Cardiac muscle cell (in vitro differentiated cells and primary cell): ENCODE measurements around the gene PIEZO1. TPM values are rescaled to one million over a fixed set of nuclear protein-coding genes. Genes with fewer than 3 reads are reported as not detected.

Experiments
- DNase-seq, 2 donors: peaks; one replicate each; pipeline versions ENCODE4 v3.0.0 to v3.0.0-alpha.2; 2010 to 2017; ENCODE audit warnings: low read depth in 1 of 2, low spot score in 1 of 2
- H3K27ac ChIP-seq: fragments of 200-600 bp; sonication (generic); 2 replicates; pipeline ENCODE4 v1.5.1; 2016
- H3K27me3 ChIP-seq: fragments of 200-600 bp; sonication (generic); 2 replicates; pipeline ENCODE4 v1.6.0; 2016; ENCODE audit warnings: control low read depth
- H3K36me3 ChIP-seq: fragments of 200-600 bp; sonication (generic); 2 replicates; pipeline ENCODE4 v1.5.1; 2016; ENCODE audit warnings: control low read depth
- H3K4me1 ChIP-seq: fragments of 200-600 bp; sonication (generic); 2 replicates; pipeline ENCODE4 v1.8.1; 2017; ENCODE audit warnings: low read depth, mild to moderate bottlenecking, mixed run types
- H3K4me3 ChIP-seq: fragments of 200-600 bp; sonication (generic); 2 replicates; pipeline ENCODE4 v1.5.1; 2016; ENCODE audit warnings: mild to moderate bottlenecking
- H3K9me3 ChIP-seq: fragments of 200-600 bp; sonication (generic); 2 replicates; pipeline ENCODE4 v1.5.1; 2017; ENCODE audit warnings: low read depth, mild to moderate bottlenecking, control low read depth
- polyA plus RNA-seq: library from polyadenylated mRNA; unstranded; fragments of >200 nt; fragmentation: Nextera tagmentation; extraction: Ambion mirVana; gene quantifications from 2 replicates; pipeline ENCODE4 v1.2.1, GENCODE V29; 2016
- total RNA-seq: library from RNA; depleted of rRNA; stranded (reverse); fragments of >200 nt; gene quantifications from 2 replicates; pipeline ENCODE4 v1.2.3, GENCODE V29; 2016
- TF ChIP-seq, protein P1 (sequence below): IDR thresholded peaks from 2 replicates; pipeline ENCODE4 v1.5.1; 2012; ENCODE audit warnings: low read depth, mild to moderate bottlenecking, low read length

The PIEZO1 gene
- total and polyA plus RNA-seq, 2 experiments from 2014 or later = 32.7 to 121 TPM

DNA sequence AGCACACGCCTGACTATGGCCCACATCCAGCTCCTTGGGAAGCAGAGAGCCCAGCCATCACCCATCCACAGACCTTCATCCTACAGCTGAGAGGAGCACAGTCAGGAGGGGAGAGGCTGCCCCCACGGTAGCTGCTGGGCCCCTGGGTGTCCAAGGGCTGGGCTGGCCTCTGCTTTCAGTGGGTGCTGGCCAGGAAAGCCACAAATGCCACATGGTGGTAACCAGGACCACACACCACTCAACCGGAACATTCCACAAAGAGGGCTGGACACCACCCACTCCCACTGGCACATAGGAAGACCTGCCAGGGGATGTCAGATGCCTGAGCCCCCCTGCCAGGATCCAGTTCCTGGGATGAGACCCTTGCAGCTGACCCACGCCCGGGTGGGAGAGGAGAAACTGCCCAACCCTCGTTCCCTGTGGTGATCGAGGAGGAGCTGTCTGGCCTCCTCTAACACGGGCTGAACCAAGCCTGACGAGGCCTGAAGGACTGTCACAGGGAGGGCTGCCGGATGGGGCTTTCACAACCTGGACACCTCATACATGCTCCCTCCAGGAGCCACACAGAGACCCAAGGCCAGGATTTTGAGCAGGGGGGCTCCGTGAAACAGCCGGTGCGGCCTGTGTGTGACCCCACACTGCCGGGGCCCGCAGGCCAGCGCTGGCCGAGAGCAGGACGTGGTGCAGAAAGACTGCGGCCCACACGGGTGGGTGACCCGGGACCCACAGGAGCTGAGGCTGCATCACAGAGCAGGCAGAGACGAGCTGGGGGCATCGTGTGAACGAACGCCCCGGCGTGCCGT, 30.7 kb downstream of the PIEZO1 start:
- H3K27ac ChIP-seq = no peak overlapping the region
- no peaks in the 10 kb centered on the region for H3K9me3 ChIP-seq
- no peak for DNase-seq
- H3K36me3 ChIP-seq = no peaks in the 10 kb centered on the region
- TF ChIP-seq, protein P1, sequence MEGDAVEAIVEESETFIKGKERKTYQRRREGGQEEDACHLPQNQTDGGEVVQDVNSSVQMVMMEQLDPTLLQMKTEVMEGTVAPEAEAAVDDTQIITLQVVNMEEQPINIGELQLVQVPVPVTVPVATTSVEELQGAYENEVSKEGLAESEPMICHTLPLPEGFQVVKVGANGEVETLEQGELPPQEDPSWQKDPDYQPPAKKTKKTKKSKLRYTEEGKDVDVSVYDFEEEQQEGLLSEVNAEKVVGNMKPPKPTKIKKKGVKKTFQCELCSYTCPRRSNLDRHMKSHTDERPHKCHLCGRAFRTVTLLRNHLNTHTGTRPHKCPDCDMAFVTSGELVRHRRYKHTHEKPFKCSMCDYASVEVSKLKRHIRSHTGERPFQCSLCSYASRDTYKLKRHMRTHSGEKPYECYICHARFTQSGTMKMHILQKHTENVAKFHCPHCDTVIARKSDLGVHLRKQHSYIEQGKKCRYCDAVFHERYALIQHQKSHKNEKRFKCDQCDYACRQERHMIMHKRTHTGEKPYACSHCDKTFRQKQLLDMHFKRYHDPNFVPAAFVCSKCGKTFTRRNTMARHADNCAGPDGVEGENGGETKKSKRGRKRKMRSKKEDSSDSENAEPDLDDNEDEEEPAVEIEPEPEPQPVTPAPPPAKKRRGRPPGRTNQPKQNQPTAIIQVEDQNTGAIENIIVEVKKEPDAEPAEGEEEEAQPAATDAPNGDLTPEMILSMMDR = no peak
- no peak overlapping the region for H3K4me3 ChIP-seq
- no peaks in the 10 kb centered on the region for H3K27me3 ChIP-seq
- H3K4me1 ChIP-seq = peaks cover 8% of the 10 kb centered on the region

DNA sequence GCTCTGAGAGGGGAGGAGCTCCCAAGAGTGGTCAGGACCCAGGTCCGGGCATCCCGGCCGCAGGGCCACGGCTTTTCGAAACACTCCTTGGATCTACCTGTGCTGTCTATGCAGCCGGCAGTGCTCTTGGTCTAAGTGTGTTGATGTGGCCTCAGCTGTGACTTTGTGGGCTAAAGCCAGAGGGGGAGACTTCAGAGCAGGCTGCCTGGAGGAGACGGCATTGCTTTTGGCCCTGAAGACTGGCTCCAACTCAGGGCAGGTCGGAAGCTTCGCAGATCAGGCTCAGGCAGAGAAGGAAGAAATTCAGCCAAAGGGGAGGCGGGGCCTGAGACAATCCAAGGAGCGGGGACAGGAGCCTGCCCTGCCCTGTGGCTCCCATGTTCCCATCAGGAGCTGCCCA, 31.4 kb downstream of the PIEZO1 start:
- Histone ChIP-seq H3K36me3 (no peaks in the 10 kb centered on the region), H3K27ac (no peak overlapping the region), H3K27me3 (no peaks in the 10 kb centered on the region), H3K9me3 (no peaks in the 10 kb centered on the region), H3K4me3 (no peak overlapping the region), H3K4me1 (peaks cover 3% of the 10 kb centered on the region)
- no peak for DNase-seq
- TF ChIP-seq, protein P1 = no peak

DNA sequence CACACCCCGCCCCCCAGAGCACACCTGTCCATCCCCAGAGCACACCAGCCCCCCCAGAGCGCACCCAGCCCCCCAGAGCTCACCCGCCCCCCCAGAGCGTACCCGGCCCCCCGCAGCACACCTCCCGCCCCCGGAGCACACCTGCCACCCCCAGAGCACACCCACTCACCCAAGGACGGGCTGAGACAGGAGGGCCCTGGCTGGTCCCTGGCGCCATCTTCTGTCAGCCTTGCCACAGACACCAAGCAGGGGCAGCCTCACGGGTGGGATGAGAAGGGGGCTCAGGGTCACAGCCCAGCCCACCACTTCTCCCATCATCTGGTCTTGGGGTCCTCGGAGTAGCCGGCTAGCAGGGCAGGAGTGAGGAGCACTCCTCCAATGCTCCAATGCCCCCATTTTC, 31.8 kb downstream of the PIEZO1 start:
- Histone ChIP-seq H3K27ac (no peak overlapping the region), H3K4me3 (no peak overlapping the region), H3K9me3 (no peaks in the 10 kb centered on the region), H3K36me3 (no peaks in the 10 kb centered on the region), H3K4me1 (no peaks in the 10 kb centered on the region), H3K27me3 (no peaks in the 10 kb centered on the region)
- TF ChIP-seq, protein P1 = no peak
- DNase-seq = no peak

DNA sequence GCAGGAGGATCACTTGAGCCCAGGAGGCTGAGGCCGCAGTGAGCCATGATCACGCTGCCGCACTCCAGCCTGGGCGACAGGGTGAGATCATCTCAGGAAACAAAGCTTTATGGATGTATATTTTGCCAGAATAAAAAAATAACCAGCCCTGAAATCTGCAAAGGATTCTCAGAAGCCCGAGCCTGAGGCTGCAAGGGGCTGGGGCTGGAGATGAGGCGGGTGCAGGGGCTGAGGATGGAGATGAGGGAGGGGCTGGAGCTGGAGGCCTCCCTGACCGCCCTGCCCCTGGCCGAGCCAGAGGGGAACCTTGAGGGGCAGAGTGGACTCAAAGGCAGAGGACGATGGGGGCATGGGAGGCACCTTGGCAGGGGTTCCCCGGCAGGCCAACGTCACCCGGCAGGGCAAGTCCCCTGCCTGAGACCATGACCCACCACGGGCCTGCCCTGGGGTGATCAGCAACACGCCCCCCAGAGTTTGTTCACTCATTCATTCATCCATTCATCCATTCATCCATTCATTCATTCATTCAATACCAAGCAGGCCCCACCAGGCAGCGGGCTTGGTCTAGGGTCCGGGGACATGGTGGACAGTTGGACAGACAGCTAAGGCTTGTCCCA, 32.5 kb downstream of the PIEZO1 start:
- Histone ChIP-seq H3K27ac (no peak overlapping the region), H3K4me1 (no peaks in the 10 kb centered on the region), H3K9me3 (no peaks in the 10 kb centered on the region), H3K27me3 (no peaks in the 10 kb centered on the region), H3K4me3 (no peak overlapping the region), H3K36me3 (no peaks in the 10 kb centered on the region)
- TF ChIP-seq, protein P1 = no peak
- no peak for DNase-seq

DNA sequence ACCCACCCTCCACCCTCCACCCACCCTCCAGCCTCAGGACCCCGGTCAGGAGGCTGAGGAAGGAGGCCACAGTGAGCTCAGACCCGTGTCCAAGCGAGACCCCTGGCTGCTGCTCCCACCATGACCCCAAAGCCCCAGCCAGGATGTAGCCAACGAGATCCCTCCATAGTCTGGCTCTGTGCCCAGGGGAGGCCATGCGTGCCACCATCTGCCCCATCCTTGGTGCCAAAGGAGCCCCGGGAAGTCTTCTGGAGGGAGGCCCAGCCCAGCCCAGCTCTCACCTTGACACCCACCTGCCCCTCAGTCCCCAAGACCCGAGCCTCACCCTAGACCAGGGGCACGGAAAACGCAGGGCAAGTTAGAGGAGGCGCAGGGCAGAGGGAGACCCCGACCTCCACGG, 34.2 kb downstream of the PIEZO1 start:
- TF ChIP-seq, protein P1 = no peak
- Histone ChIP-seq H3K36me3 (no peaks in the 10 kb centered on the region), H3K4me1 (no peaks in the 10 kb centered on the region), H3K4me3 (no peak overlapping the region), H3K9me3 (no peaks in the 10 kb centered on the region), H3K27me3 (no peaks in the 10 kb centered on the region), H3K27ac (no peak overlapping the region)
- no peak for DNase-seq
